H9 (cell line): ENCODE results near the gene DCUN1D2. TPM values are rescaled to one million over a fixed set of nuclear protein-coding genes. Genes with fewer than 3 reads are reported as not detected.

Source experiments
- DNase-seq: peaks from one replicate; pipeline ENCODE4 v3.0.0-alpha.2; 2017
- H2AFZ ChIP-seq: one replicate; pipeline ENCODE4 v1.6.1; 2013; ENCODE audit warnings: mild to moderate bottlenecking, low read length, control low read depth, moderate library complexity
- H2AK5ac ChIP-seq: 2 replicates; pipeline ENCODE4 v1.6.1; 2013; ENCODE audit warnings: low read length, control low read depth, mixed read lengths; ENCODE audit not compliant: insufficient read length
- H2BK120ac ChIP-seq: one replicate; pipeline ENCODE4 v1.6.1; 2013; ENCODE audit warnings: low read depth, mild to moderate bottlenecking, low read length, control low read depth, inconsistent platforms; ENCODE audit not compliant: poor library complexity, severe bottlenecking
- H2BK12ac ChIP-seq: 2 replicates; pipeline ENCODE4 v1.6.1; 2013; ENCODE audit warnings: low read length, control low read depth, mixed read lengths, low read depth; ENCODE audit not compliant: insufficient read length
- H2BK15ac ChIP-seq: 2 replicates; pipeline ENCODE4 v1.6.1; 2013; ENCODE audit warnings: low read depth, low read length, control low read depth
- H2BK20ac ChIP-seq: one replicate; pipeline ENCODE4 v1.6.1; 2013; ENCODE audit warnings: low read depth, mild to moderate bottlenecking, low read length, control low read depth, inconsistent platforms; ENCODE audit not compliant: poor library complexity, severe bottlenecking
- H2BK5ac ChIP-seq: 2 replicates; pipeline ENCODE4 v1.6.1; 2013; ENCODE audit warnings: low read length, control low read depth, mixed read lengths; ENCODE audit not compliant: insufficient read length
- H3K14ac ChIP-seq: 2 replicates; pipeline ENCODE4 v1.6.1; 2013; ENCODE audit warnings: low read length, control low read depth; ENCODE audit not compliant: insufficient read depth
- H3K18ac ChIP-seq: 2 replicates; pipeline ENCODE4 v1.6.1; 2013; ENCODE audit warnings: low read depth, mild to moderate bottlenecking, mixed read lengths, low read length, control low read depth; ENCODE audit not compliant: insufficient read length
- H3K23ac ChIP-seq: 2 replicates; pipeline ENCODE4 v1.6.1; 2013; ENCODE audit warnings: low read length, control low read depth, mixed read lengths, low read depth; ENCODE audit not compliant: insufficient read length
- H3K23me2 ChIP-seq: 2 replicates; pipeline ENCODE4 v1.6.1; 2013; ENCODE audit warnings: low read depth, mild to moderate bottlenecking, mixed read lengths, low read length, control low read depth; ENCODE audit not compliant: insufficient read length, poor library complexity, severe bottlenecking
- H3K27ac ChIP-seq: 2 replicates; pipeline ENCODE4 v1.5.1; 2013; ENCODE audit warnings: low read length, control low read depth, mixed read lengths, low read depth; ENCODE audit not compliant: insufficient read length
- H3K27me3 ChIP-seq: 2 replicates; pipeline ENCODE4 v1.6.1; 2013; ENCODE audit warnings: low read length, control low read depth, inconsistent platforms; ENCODE audit not compliant: insufficient read depth
- H3K4ac ChIP-seq: 2 replicates; pipeline ENCODE4 v1.6.1; 2013; ENCODE audit warnings: low read depth, mild to moderate bottlenecking, control low read depth, inconsistent platforms, low read length, moderate library complexity
- H3K4me1 ChIP-seq: 2 replicates; pipeline ENCODE4 v1.6.1; 2013; ENCODE audit warnings: low read length, control low read depth, inconsistent platforms; ENCODE audit not compliant: insufficient read depth
- H3K4me2 ChIP-seq: 2 replicates; pipeline ENCODE4 v1.6.1; 2013; ENCODE audit warnings: low read length, control low read depth, mixed read lengths; ENCODE audit not compliant: insufficient read length, insufficient read depth
- H3K56ac ChIP-seq: 2 replicates; pipeline ENCODE4 v1.6.1; 2013; ENCODE audit warnings: low read depth, mild to moderate bottlenecking, mixed read lengths, low read length, control low read depth; ENCODE audit not compliant: insufficient read length
- H3K79me1 ChIP-seq: 2 replicates; pipeline ENCODE4 v1.6.1; 2013; ENCODE audit warnings: low read depth, mild to moderate bottlenecking, moderate library complexity, low read length, control low read depth, inconsistent platforms; ENCODE audit not compliant: insufficient read depth, poor library complexity, severe bottlenecking
- H3K79me2 ChIP-seq: 2 replicates; pipeline ENCODE4 v1.6.1; 2013; ENCODE audit warnings: low read length, control low read depth, inconsistent platforms; ENCODE audit not compliant: insufficient read depth
- H3K9ac ChIP-seq: 2 replicates; pipeline ENCODE4 v1.6.1; 2013; ENCODE audit warnings: low read length, control low read depth, mixed read lengths; ENCODE audit not compliant: insufficient read length; ENCODE audit errors: extremely low read depth
- H3K9me3 ChIP-seq: one replicate; pipeline ENCODE4 v1.6.1; 2013; ENCODE audit warnings: low read depth, low read length, inconsistent platforms; ENCODE audit not compliant: control insufficient read depth
- H3T11ph ChIP-seq: one replicate; pipeline ENCODE4 v1.6.1; 2013; ENCODE audit warnings: mild to moderate bottlenecking, low read length, control low read depth, inconsistent platforms
- H4K20me1 ChIP-seq: one replicate; pipeline ENCODE4 v1.6.1; 2013; ENCODE audit not compliant: control insufficient read depth, insufficient read length, insufficient read depth
- H4K5ac ChIP-seq: 2 replicates; pipeline ENCODE4 v1.6.1; 2013; ENCODE audit warnings: low read depth, mild to moderate bottlenecking, mixed read lengths, low read length, control low read depth; ENCODE audit not compliant: insufficient read length
- H4K8ac ChIP-seq: replicated peaks from 2 replicates; pipeline ENCODE4 v1.6.1; 2013; ENCODE audit warnings: low read length, control low read depth, mixed read lengths, low read depth; ENCODE audit not compliant: insufficient read length
- H4K91ac ChIP-seq: 2 replicates; pipeline ENCODE4 v1.6.1; 2013; ENCODE audit warnings: low read depth, mild to moderate bottlenecking, moderate library complexity, mixed read lengths, low read length, control low read depth; ENCODE audit not compliant: insufficient read length
- H3K27ac Mint-ChIP-seq, 3 experiments: 2 replicates in 2 of 3; 3 replicates in 1 of 3; pipeline ENCODE4 v1.8.0; 2020 to 2021; ENCODE audit warnings: mixed read lengths in 3 of 3, mild to moderate bottlenecking in 1 of 3, moderate library complexity in 1 of 3
- H3K27me3 Mint-ChIP-seq: 2 replicates; pipeline ENCODE4 v1.8.0; 2021; ENCODE audit warnings: low read depth, mild to moderate bottlenecking, moderate library complexity, mixed read lengths
- H3K36me3 Mint-ChIP-seq, 3 experiments: 2 replicates in 2 of 3; 3 replicates in 1 of 3; pipeline ENCODE4 v1.8.0; 2020 to 2021; ENCODE audit warnings: low read depth in 3 of 3, mixed read lengths in 3 of 3; ENCODE audit not compliant: insufficient read depth in 1 of 3
- H3K4me1 Mint-ChIP-seq, 2 experiments: 2 replicates each; pipeline ENCODE4 v1.8.0; 2020; ENCODE audit warnings: mixed read lengths in 2 of 2
- H3K4me3 Mint-ChIP-seq, 2 experiments: 2 replicates in 1 of 2; 3 replicates in 1 of 2; pipeline ENCODE4 v1.8.0; 2020 to 2021; ENCODE audit warnings: mild to moderate bottlenecking in 2 of 2, mixed read lengths in 2 of 2, moderate library complexity in 1 of 2
- H3K9me3 Mint-ChIP-seq, 2 experiments: 2 replicates in 1 of 2; 3 replicates in 1 of 2; pipeline ENCODE4 v1.8.0; 2020; ENCODE audit warnings: mild to moderate bottlenecking in 2 of 2, mixed read lengths in 2 of 2, moderate library complexity in 1 of 2
- CTCF ChIP-seq: fragments of 200-600 bp; sonication (generic); conservative IDR thresholded peaks from 3 replicates; pipeline ENCODE4 v1.8.0; 2021; ENCODE audit warnings: antibody characterized with exemption, mild to moderate bottlenecking
- WGBS: extraction: QIAGEN DNeasy Blood & Tissue Kit; methylation state at CpG from one replicate; pipeline ENCODE4 v1.1.7; 2013; ENCODE audit warnings: missing lambda C conversion rate, low lambda C conversion rate, mixed read lengths; ENCODE audit not compliant: insufficient read length; ENCODE audit errors: extremely low coverage; 5-methylcytosine and 5-hydroxymethylcytosine counted together
- total RNA-seq: library from RNA; stranded (reverse); gene quantifications from 2 replicates; pipeline ENCODE4 v1.2.1, GENCODE V29; 2021

Gene DCUN1D2
- total RNA-seq, 1 experiment from 2014 or later, result 36.8 TPM

- no peak overlapping the region for H2BK12ac ChIP-seq
- peaks cover 7% of the 10 kb centered on the region for H3K23me2 ChIP-seq
- H3K23ac ChIP-seq, result no peak overlapping the region
- peak; percentile 22 for DNase-seq
- no CpG with 5 or more reads among the region's 28 CpGs for WGBS
- H3K4ac ChIP-seq, result no peak overlapping the region
- no peak overlapping the region for H3K9ac ChIP-seq
- no peaks in the 10 kb centered on the region for H3K9me3 Mint-ChIP-seq
- no peak overlapping the region for H3K18ac ChIP-seq
- H4K8ac ChIP-seq, result no peak overlapping the region
- H3K4me2 ChIP-seq, result no peak overlapping the region
- H3K4me1 ChIP-seq, result no peaks in the 10 kb centered on the region
- H2BK20ac ChIP-seq, result no peak overlapping the region
- no peak overlapping the region; the same call in 1 of the 2 replicates for H3K14ac ChIP-seq
- H2AK5ac ChIP-seq, result no peak overlapping the region
- no peak overlapping the region for H3K27ac ChIP-seq
- H2BK15ac ChIP-seq, result no peak overlapping the region
- H3K4me1 Mint-ChIP-seq, result no peaks in the 10 kb centered on the region
- H3K79me2 ChIP-seq, result no peaks in the 10 kb centered on the region
- no peaks in the 10 kb centered on the region; a peak in 1 of 7 replicates for H3K36me3 Mint-ChIP-seq
- H4K20me1 ChIP-seq, result no peaks in the 10 kb centered on the region
- H2BK120ac ChIP-seq, result no peak overlapping the region
- H2BK5ac ChIP-seq, result no peak overlapping the region
- no peak overlapping the region for H2AFZ ChIP-seq
- no peak overlapping the region for H3T11ph ChIP-seq
- no peak overlapping the region for H3K4me3 Mint-ChIP-seq
- H3K27ac Mint-ChIP-seq, result no peak overlapping the region
- no peak overlapping the region for H4K5ac ChIP-seq
- no peaks in the 10 kb centered on the region for H3K9me3 ChIP-seq
- H4K91ac ChIP-seq, result no peak overlapping the region
- H3K27me3 ChIP-seq, result no peaks in the 10 kb centered on the region
- no peak for TF ChIP-seq CTCF
- peaks cover 4% of the 10 kb centered on the region for H3K27me3 Mint-ChIP-seq
- no peak overlapping the region for H3K56ac ChIP-seq
- H3K79me1 ChIP-seq, result no peaks in the 10 kb centered on the region
Observed at GRCh38 chr13:113406321-113407102, 84.0 kb downstream of the DCUN1D2 start.

Other genes with a start within 250 kb of the DCUN1D2 start
- 131 and 139 TPM in 2 replicates for gene LAMP1, start 193.5 kb downstream of the DCUN1D2 start, total RNA-seq
- gene GRTP1, start 126.6 kb downstream of the DCUN1D2 start, total RNA-seq, result 54.8 and 55.0 TPM in 2 replicates
- gene ADPRHL1, start 37.2 kb downstream of the DCUN1D2 start, total RNA-seq, result 2.7 and 2.8 TPM in 2 replicates
- 109 and 111 TPM in 2 replicates for gene TFDP1, start 94.0 kb upstream of the DCUN1D2 start, total RNA-seq
- gene ATP4B, start 167.5 kb upstream of the DCUN1D2 start, total RNA-seq, result not detected in 2 replicates
- 0.31 and 0.83 TPM in 2 replicates for gene GRK1, start 176.5 kb upstream of the DCUN1D2 start, total RNA-seq